Kidney (tissue), 14 donors: ENCODE data around the gene SCNN1B. TPM values are rescaled to one million over a fixed set of nuclear protein-coding genes. Genes with fewer than 3 reads are reported as not detected.

Source experiments
- DNase-seq, 5 donors: peaks; one replicate each; pipeline ENCODE4 v3.0.0-alpha.2; 2013 to 2020
- FAIRE-seq: peaks from 2 replicates; lab custom pipeline; 2012; peaks lifted over from hg19 to GRCh38; lab: Jason Lieb, UNC
- H3K27ac ChIP-seq, 2 donors: one replicate each; pipeline ENCODE4 v1.7.0; 2013; ENCODE audit warnings: low read depth in 2 of 2, low read length in 2 of 2, inconsistent platforms in 1 of 2
- H3K27me3 ChIP-seq: one replicate; pipeline ENCODE4 v1.7.1; 2013; ENCODE audit warnings: low read length, inconsistent platforms; ENCODE audit not compliant: control insufficient read depth, insufficient read depth
- H3K36me3 ChIP-seq, 3 donors: one replicate each; pipeline versions ENCODE4 v1.7.0 to v1.7.1; 2013; ENCODE audit warnings: low read length in 3 of 3, control low read depth in 1 of 3, inconsistent platforms in 1 of 3; ENCODE audit not compliant: insufficient read depth in 3 of 3, control insufficient read depth in 2 of 3
- H3K4me1 ChIP-seq, 3 donors: one replicate each; pipeline versions ENCODE4 v1.7.0 to v1.7.1; 2013; ENCODE audit warnings: low read length in 3 of 3, inconsistent platforms in 1 of 3, low read depth in 1 of 3; ENCODE audit not compliant: control insufficient read depth in 2 of 3, insufficient read depth in 2 of 3
- H3K4me3 ChIP-seq, 3 donors: one replicate each; pipeline versions ENCODE4 v1.7.0 to v1.8.1; 2013; ENCODE audit warnings: low read length in 3 of 3, control low read depth in 1 of 3, inconsistent platforms in 1 of 3
- H3K9ac ChIP-seq, 3 donors: one replicate each; pipeline versions ENCODE4 v1.7.0 to v1.7.1; 2013; ENCODE audit warnings: low read length in 3 of 3, control low read depth in 1 of 3, inconsistent platforms in 1 of 3
- H3K9me3 ChIP-seq, 3 donors: one replicate each; pipeline versions ENCODE4 v1.7.0 to v1.7.1; 2013; ENCODE audit warnings: low read length in 3 of 3, control low read depth in 1 of 3, inconsistent platforms in 1 of 3; ENCODE audit not compliant: control insufficient read depth in 2 of 3, insufficient read depth in 1 of 3
- CTCF ChIP-seq: IDR thresholded peaks from 3 replicates; pipeline ENCODE4 v1.5.1; 2012; ENCODE audit warnings: mild to moderate bottlenecking, moderate library complexity, borderline replicate concordance; ENCODE audit not compliant: insufficient read depth; ENCODE audit errors: extremely low read depth
- intact Hi-C: fragments of 100-400 bp; cut with DNase I; formaldehyde crosslinking; loops from one replicate; pipeline ENCODE4 v1.11.1; 2022
- polyA plus RNA-seq: library from polyadenylated mRNA; stranded (reverse); fragments of 350-450 nt; fragmentation: Illumina TruSeq; extraction: RNeasy Lipid Tissue Mini Kit (QIAGEN cat#74804); gene quantifications from one replicate; pipeline ENCODE4 v1.2.3, GENCODE V29; 2014; ENCODE audit warnings: low read depth, low replicate concordance; ENCODE audit not compliant: insufficient read depth
- total RNA-seq: library from RNA; stranded (reverse); fragmentation: NEBNext Ultra II Directional; extraction: Animal tissue kit (Norgen Biotek cat#: 25700); gene quantifications from one replicate; pipeline ENCODE4 v1.2.1, GENCODE V29; 2021
- donor health status: control.
- donor health status: control.
- donor health status: control.
- donor health status: control.
- donor health status: control.
- donor health status: DM: yes; HTN: yes; CAD: no.
- donor health status: Normal renal cell carcinoma (clear cell type).

Gene SCNN1B
- total and polyA plus RNA-seq, 2 donors from 2014 or later = 7.8 to 62.9 TPM

GRCh38 chr16:23357761-23358290, 55.7 kb downstream of the SCNN1B start:
- Histone ChIP-seq H3K4me1 (peaks cover 0 to 3% (median 0%) of the 10 kb centered on the region in 3 donors), H3K36me3 (no peaks in the 10 kb centered on the region), H3K4me3 (no peak overlapping the region), H3K9ac (no peak overlapping the region), H3K27ac (no peak overlapping the region), H3K27me3 (no peaks in the 10 kb centered on the region), H3K9me3 (no peaks in the 10 kb centered on the region)
- peak in 1 of 5 donors; percentile 12 for DNase-seq
- FAIRE-seq = no peak
- intact Hi-C loops = no loop called here
- TF ChIP-seq CTCF = no peak

GRCh38 chr16:23359092-23359760, 57.1 kb downstream of the SCNN1B start:
- peaks cover 0 to 3% (median 0%) of the 10 kb centered on the region in 3 donors for H3K4me1 ChIP-seq
- H3K27me3 ChIP-seq = no peaks in the 10 kb centered on the region
- H3K9me3 ChIP-seq = no peaks in the 10 kb centered on the region
- H3K4me3 ChIP-seq = no peak overlapping the region
- no peak for TF ChIP-seq CTCF
- no peaks in the 10 kb centered on the region for H3K36me3 ChIP-seq
- DNase-seq = peak in 1 of 5 donors; percentile 29
- intact Hi-C loops = no loop called here
- FAIRE-seq = no peak
- no peak overlapping the region for H3K27ac ChIP-seq
- no peak overlapping the region for H3K9ac ChIP-seq

GRCh38 chr16:23362460-23363317, 60.6 kb downstream of the SCNN1B start:
- Histone ChIP-seq H3K4me3 (no peak overlapping the region), H3K27ac (peak overlapping the region in 1 of 2 donors; percentile 20), H3K9me3 (no peaks in the 10 kb centered on the region), H3K4me1 (peaks cover 0 to 3% (median 0%) of the 10 kb centered on the region in 3 donors), H3K9ac (no peak overlapping the region), H3K27me3 (no peaks in the 10 kb centered on the region), H3K36me3 (no peaks in the 10 kb centered on the region)
- FAIRE-seq = no peak
- peak in 2 of 5 donors; percentile 21 to 88 for DNase-seq
- no peak for TF ChIP-seq CTCF
- intact Hi-C loops = no loop called here
